ENCODE data around the gene GCDH. TPM values are rescaled to one million over a fixed set of nuclear protein-coding genes. Genes with fewer than 3 reads are reported as not detected.
A peak's percentile ranks its signal among the peaks of the same experiment; 100 is the strongest.

The GCDH gene
- total and polyA plus RNA-seq, 8 donors, result 6.3 to 27.1 (median 15.4) TPM

GRCh38 chr19:12899891-12900518 lies 9.0 kb downstream of the GCDH start:
- no peaks in the 10 kb centered on the region for H3K36me3 ChIP-seq
- intact Hi-C loops (cut with DNase I), result no loop called here
- DNase-seq, result no peak
- WGBS, 2 donors, result 84 to 91% methylated on average over 10 of the region's 10 CpGs
- H3K4me1 ChIP-seq, result no peaks in the 10 kb centered on the region
- no peak overlapping the region for H3K27ac ChIP-seq
- H3K9me3 ChIP-seq, result no peaks in the 10 kb centered on the region
- FAIRE-seq, result no peak
- H3K4me3 ChIP-seq, result no peak overlapping the region
- ATAC-seq, result no peak
- H3K27me3 ChIP-seq, result no peaks in the 10 kb centered on the region
- TF ChIP-seq CTCF (IDR thresholded peaks at IDR 0.05), result no peak

- H3K27ac ChIP-seq, result no peak overlapping the region
These were observed 16.2 kb downstream of the GCDH start for GRCh38 chr19:12907166-12907565.

GRCh38 chr19:12912571-12912970 lies 21.6 kb downstream of the GCDH start:
- H3K9me3 ChIP-seq, result no peaks in the 10 kb centered on the region
- no peaks in the 10 kb centered on the region for H3K36me3 ChIP-seq
- no peaks in the 10 kb centered on the region for H3K27me3 ChIP-seq
- H3K4me3 ChIP-seq, result peak overlapping the region in 2 of 4 donors; percentile 23
- no peak for DNase-seq
- TF ChIP-seq CTCF (IDR thresholded peaks at IDR 0.05), result no peak
- no peak for FAIRE-seq
- peak; percentile 8 to 12 (median 10) for ATAC-seq
- intact Hi-C loops (cut with DNase I), result no loop called here
- H3K27ac ChIP-seq, result peak overlapping the region; percentile 58 to 70 (median 64)
- WGBS, 2 donors, result 26 to 31% methylated on average over 4 of the region's 4 CpGs
- H3K4me1 ChIP-seq, result peaks cover 0 to 17% (median 14%) of the 10 kb centered on the region in 3 donors

More at GRCh38 chr19:12907166-12907565, 16.2 kb downstream of the GCDH start:
- Histone ChIP-seq H3K36me3 (no peaks in the 10 kb centered on the region), H3K4me3 (no peak overlapping the region), H3K9me3 (no peaks in the 10 kb centered on the region), H3K4me1 (no peaks in the 10 kb centered on the region), H3K27me3 (no peaks in the 10 kb centered on the region)
- FAIRE-seq (no peak), ATAC-seq (peak in 2 of 4 donors; percentile 11 to 27), DNase-seq (no peak)
- no peak for TF ChIP-seq CTCF (IDR thresholded peaks at IDR 0.05)
- intact Hi-C loops (cut with DNase I), result no loop called here
- 88 to 92% methylated on average over 9 of the region's 9 CpGs for WGBS, 2 donors

GRCh38 chr19:12913011-12913561 lies 22.1 kb downstream of the GCDH start:
- ATAC-seq, result peak; percentile 83 to 87 (median 86)
- DNase-seq, result peak; percentile 64 to 91 (median 81)
- H3K27me3 ChIP-seq, result no peaks in the 10 kb centered on the region
- H3K4me1 ChIP-seq, result peaks cover 0 to 17% (median 14%) of the 10 kb centered on the region in 3 donors
- peak overlapping the region; percentile 58 to 70 (median 64) for H3K27ac ChIP-seq
- no peak for TF ChIP-seq CTCF (IDR thresholded peaks at IDR 0.05)
- intact Hi-C loops (cut with DNase I), result no loop called here
- no peaks in the 10 kb centered on the region for H3K36me3 ChIP-seq
- H3K9me3 ChIP-seq, result no peaks in the 10 kb centered on the region
- no peak for FAIRE-seq
- peak overlapping the region in 2 of 4 donors; percentile 23 for H3K4me3 ChIP-seq
- 2 to 5% methylated on average over 22 of the region's 22 CpGs for WGBS, 2 donors
